ENCODE measurements around the gene PLCL1. TPM values are rescaled to one million over a fixed set of nuclear protein-coding genes. Genes with fewer than 3 reads are reported as not detected.

PLCL1 gene
- total RNA-seq, 1 experiment from 2014 or later = 0.07 TPM

GRCh38 chr2:197876524-197876923 is 72.1 kb downstream of the PLCL1 start (continued):
- TF ChIP-seq ZNF425 (CRISPR knock-in tag; conservative IDR thresholded peaks at IDR 0.05) = no peak
- no peak for TF ChIP-seq ZBTB21 (CRISPR knock-in tag; IDR thresholded peaks at IDR 0.05; ENCODE audit: borderline replicate concordance)

GRCh38 chr2:197877038-197877437 is 72.6 kb downstream of the PLCL1 start:
- Mint-ChIP-seq H3K4me1 (peaks cover 12% of the 10 kb centered on the region), H3K4me3 (no peak overlapping the region), H3K27ac (no peak overlapping the region), H3K36me3 (no peaks in the 10 kb centered on the region), H3K9me3 (no peaks in the 10 kb centered on the region), H3K27me3 (ENCODE audit: low read depth) (no peaks in the 10 kb centered on the region)
- POLR2A ChIA-PET = no interaction called here
- no peak for ATAC-seq
- CTCF ChIA-PET = no interaction called here
- TF ChIP-seq ZNF219 (CRISPR knock-in tag; IDR thresholded peaks at IDR 0.05; ENCODE audit: borderline replicate concordance) (no peak), MAX (CRISPR knock-in tag; IDR thresholded peaks at IDR 0.05) (no peak), ETV6 (CRISPR knock-in tag; IDR thresholded peaks at IDR 0.05) (no peak), CTCF (IDR thresholded peaks at IDR 0.05) (no peak), CBFB (CRISPR knock-in tag; IDR thresholded peaks at IDR 0.05; ENCODE audit: low read depth) (no peak), SP1 (CRISPR knock-in tag; conservative IDR thresholded peaks at IDR 0.05) (no peak), ZBTB21 (CRISPR knock-in tag; IDR thresholded peaks at IDR 0.05; ENCODE audit: borderline replicate concordance) (no peak), ATF3 (CRISPR knock-in tag; conservative IDR thresholded peaks at IDR 0.05) (no peak), OVOL2 (CRISPR knock-in tag; IDR thresholded peaks at IDR 0.05; ENCODE audit: borderline replicate concordance) (no peak), TP53 (CRISPR knock-in tag; IDR thresholded peaks at IDR 0.05) (no peak), EMX1 (CRISPR knock-in tag; IDR thresholded peaks at IDR 0.05) (no peak), AR (CRISPR knock-in tag; IDR thresholded peaks at IDR 0.05) (no peak), FOXP1 (CRISPR knock-in tag; IDR thresholded peaks at IDR 0.05; ENCODE audit: borderline replicate concordance) (no peak)
- no peak for DNase-seq (ENCODE audit: low spot score)

GRCh38 chr2:197878792-197879191 is 74.4 kb downstream of the PLCL1 start:
- H3K9me3 Mint-ChIP-seq = no peaks in the 10 kb centered on the region
- no peak overlapping the region for H3K27ac Mint-ChIP-seq
- ATAC-seq (0 out of 2 replicates have a peak, but pooled peaks have one; percentile 50), DNase-seq (ENCODE audit: low spot score) (no peak)
- no peak overlapping the region for H3K4me3 Mint-ChIP-seq
- peaks cover 3% of the 10 kb centered on the region; the same call in 1 of the 2 replicates for H3K4me1 Mint-ChIP-seq
- no peaks in the 10 kb centered on the region for H3K36me3 Mint-ChIP-seq
- CTCF ChIA-PET = interaction anchor here (0.6 to 1.0 kb wide), 3 partner anchors 10 to 93 kb away, joined by 3 read pairs; no protein-coding TSS in a partner anchor
- no peaks in the 10 kb centered on the region for H3K27me3 Mint-ChIP-seq (ENCODE audit: low read depth)
- POLR2A ChIA-PET = interaction anchor here (1.0 kb wide), 1 partner anchor 41 kb away, joined by 3 read pairs; no protein-coding TSS in a partner anchor
- no peak for TF ChIP-seq HMGXB4 (CRISPR knock-in tag; IDR thresholded peaks at IDR 0.05)
- no peak for TF ChIP-seq AR (CRISPR knock-in tag; IDR thresholded peaks at IDR 0.05)
- no peak for TF ChIP-seq AFF4 (CRISPR knock-in tag; IDR thresholded peaks at IDR 0.05; ENCODE audit: borderline replicate concordance)
- no peak for TF ChIP-seq SMAD3 (CRISPR knock-in tag; IDR thresholded peaks at IDR 0.05; ENCODE audit: borderline replicate concordance)

All from WTC11 (cell line).